ENCODE results near the gene COL23A1.

Gene COL23A1

GRCh38 chr5:178454821-178455479, 135.2 kb downstream of the COL23A1 start:
- no peak for DNase-seq

- DNase-seq: no peak
Measured at GRCh38 chr5:178454303-178454702, 135.9 kb downstream of the COL23A1 start.

- DNase-seq: no peak
Measured at GRCh38 chr5:178453224-178453623, 137.0 kb downstream of the COL23A1 start.

GRCh38 chr5:178450121-178451028, 139.8 kb downstream of the COL23A1 start:
- no peak for DNase-seq

GRCh38 chr5:178449163-178450070, 140.8 kb downstream of the COL23A1 start:
- no peak for DNase-seq

- DNase-seq: no peak
Measured at GRCh38 chr5:178445534-178445933, 144.7 kb downstream of the COL23A1 start.

GRCh38 chr5:178442405-178443257, 147.6 kb downstream of the COL23A1 start:
- no peak for DNase-seq

GRCh38 chr5:178441486-178442270, 148.5 kb downstream of the COL23A1 start:
- DNase-seq: no peak

- no peak for DNase-seq
Measured at GRCh38 chr5:178440181-178440580, 150.0 kb downstream of the COL23A1 start.

- no peak for DNase-seq
Measured at GRCh38 chr5:178439493-178440180, 150.6 kb downstream of the COL23A1 start.

GRCh38 chr5:178438796-178439195, 151.4 kb downstream of the COL23A1 start:
- no peak for DNase-seq

- DNase-seq: no peak
Measured at GRCh38 chr5:178437386-178438075, 152.7 kb downstream of the COL23A1 start.

GRCh38 chr5:178436326-178436940, 153.8 kb downstream of the COL23A1 start:
- DNase-seq: no peak

- DNase-seq: no peak
Measured at GRCh38 chr5:178435321-178436238, 154.6 kb downstream of the COL23A1 start.

- no peak for DNase-seq
Measured at GRCh38 chr5:178434851-178435250, 155.3 kb downstream of the COL23A1 start.

GRCh38 chr5:178434016-178434761, 156.0 kb downstream of the COL23A1 start:
- no peak for DNase-seq

GRCh38 chr5:178433273-178433775, 156.9 kb downstream of the COL23A1 start:
- DNase-seq: no peak

Measured in CD4-positive, alpha-beta T cell treated with Interleukin-4 for 1 hour (primary cell).